Measurements from ENCODE around the gene KRT20. TPM values are rescaled to one million over a fixed set of nuclear protein-coding genes. Genes with fewer than 3 reads are reported as not detected.

KRT20 gene
- total and polyA plus RNA-seq, 2 of the 4 experiments (the other 2 are of a cell fraction), result not detected

DNA sequence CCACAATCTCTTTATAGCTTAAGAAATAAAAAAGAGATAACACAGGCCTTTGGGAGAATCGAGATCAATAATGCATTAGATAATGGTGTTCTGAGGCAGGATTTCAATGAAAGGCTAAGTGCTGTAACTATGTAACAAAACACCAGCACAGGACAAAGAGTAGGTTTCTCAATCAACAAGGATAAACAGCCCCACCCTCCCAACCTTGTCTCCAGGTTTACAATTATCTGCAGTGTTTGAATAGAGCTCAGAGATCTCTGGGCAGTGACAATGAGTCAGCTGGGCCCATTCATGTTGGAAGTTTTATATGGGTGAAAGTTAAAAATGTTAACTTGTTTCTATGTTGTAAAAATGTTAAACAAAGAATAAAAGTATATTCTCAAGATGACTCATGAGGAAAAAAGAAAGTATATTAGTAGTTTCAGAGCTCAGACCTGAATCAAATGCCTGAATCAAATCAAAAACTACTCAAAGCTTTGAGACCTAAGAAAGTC is 17.0 kb upstream of the KRT20 start:
- Histone ChIP-seq H3K27ac (ENCODE audit: insufficient read depth, low read length) (peak overlapping the region; percentile 45), H3K9me3 (ENCODE audit: control insufficient read depth, insufficient read depth, low read length) (no peaks in the 10 kb centered on the region), H3K4ac (ENCODE audit: low read depth, low read length) (peak overlapping the region; percentile 91; the same call in 1 of the 2 replicates), H4K91ac (ENCODE audit: insufficient read depth, low read depth, low read length) (peak overlapping the region; percentile 71; the same call in 1 of the 2 replicates), H2BK20ac (ENCODE audit: low read depth, low read length) (peak overlapping the region; percentile 65; the same call in 1 of the 2 replicates), H3K23ac (ENCODE audit: low read depth, low read length) (no peak overlapping the region), H2BK15ac (ENCODE audit: low read depth, low read length) (peak overlapping the region; percentile 89; the same call in 2 of the 3 replicates), H4K8ac (ENCODE audit: low read depth in 2 of 2, low read length in 2 of 2) (peak overlapping the region; percentile 30 to 90), H2AFZ (replicated peaks; ENCODE audit: low read length, poor library complexity) (no peak overlapping the region), H2BK5ac (ENCODE audit: low read depth, low read length, poor library complexity, severe bottlenecking) (peak overlapping the region; percentile 93), H4K5ac (ENCODE audit: low read depth, low read length) (peak overlapping the region; percentile 73), H3K4me2 (ENCODE audit: low read depth, low read length) (peak overlapping the region; percentile 73), H4K20me1 (ENCODE audit: insufficient read depth, low read length) (no peaks in the 10 kb centered on the region), H2AK9ac (replicated peaks; ENCODE audit: low read depth, low read length, poor library complexity) (no peak overlapping the region), H3K56ac (ENCODE audit: extremely low read depth, insufficient read depth, low read length) (no peak overlapping the region), H3K79me1 (ENCODE audit: low read depth in 1 of 2, low read length in 2 of 2) (no peaks in the 10 kb centered on the region), H3K9ac (ENCODE audit: low read depth, low read length) (no peak overlapping the region), H3K4me1 (ENCODE audit: control insufficient read depth, insufficient read depth, low read length) (peaks cover 15% of the 10 kb centered on the region), H2AK5ac (ENCODE audit: low read depth, low read length) (no peak overlapping the region), H2BK120ac (ENCODE audit: low read depth, low read length) (peak overlapping the region; percentile 89), H3K4me3 (ENCODE audit: insufficient read depth, low read depth, low read length) (no peak overlapping the region), H3K27me3 (ENCODE audit: control insufficient read depth, insufficient read depth, low read length) (no peaks in the 10 kb centered on the region), H3K14ac (replicated peaks; ENCODE audit: low read depth, low read length) (no peak overlapping the region), H3K18ac (ENCODE audit: low read depth, low read length) (peak overlapping the region; percentile 84; the same call in 1 of the 2 replicates), H3K36me3 (ENCODE audit: control insufficient read depth, insufficient read depth, low read length) (no peaks in the 10 kb centered on the region), H3K9me1 (ENCODE audit: insufficient read depth, low read length) (peaks cover 16% of the 10 kb centered on the region; the same call in 1 of the 2 replicates)
- CTCF ChIA-PET, result interaction anchor here (1.4 to 1.6 kb wide), 2 partner anchors 17 to 45 kb away, joined by 3 to 6 read pairs; partner anchors contain the start of gene KRT20
- ATAC-seq (ENCODE audit: low read depth) (peak; percentile 65), DNase-seq (peak; percentile 71)
- WGBS, 2 experiments (ENCODE audit: extremely low coverage in 2 of 2, insufficient read length in 1 of 2), result no CpG with 5 or more reads among the region's 1 CpG
- no TSS peak for BruUV-seq (replicated peaks)
- intact Hi-C loops (cut with micrococcal nuclease) (no loop called here), in situ Hi-C loops (cut with MboI; ENCODE audit: low sequenced_read_pairs) (loop anchor here (5.0 to 10.0 kb wide), 2 partner anchors 45 to 97 kb away; no protein-coding TSS in a partner anchor), dilution Hi-C loops (cut with HindIII; ENCODE audit: low sequenced_read_pairs, unreplicated experiment) (no loop called here)
- TF ChIP-seq, protein P1, sequence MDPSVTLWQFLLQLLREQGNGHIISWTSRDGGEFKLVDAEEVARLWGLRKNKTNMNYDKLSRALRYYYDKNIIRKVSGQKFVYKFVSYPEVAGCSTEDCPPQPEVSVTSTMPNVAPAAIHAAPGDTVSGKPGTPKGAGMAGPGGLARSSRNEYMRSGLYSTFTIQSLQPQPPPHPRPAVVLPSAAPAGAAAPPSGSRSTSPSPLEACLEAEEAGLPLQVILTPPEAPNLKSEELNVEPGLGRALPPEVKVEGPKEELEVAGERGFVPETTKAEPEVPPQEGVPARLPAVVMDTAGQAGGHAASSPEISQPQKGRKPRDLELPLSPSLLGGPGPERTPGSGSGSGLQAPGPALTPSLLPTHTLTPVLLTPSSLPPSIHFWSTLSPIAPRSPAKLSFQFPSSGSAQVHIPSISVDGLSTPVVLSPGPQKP (IDR thresholded peaks at IDR 0.05; ENCODE audit: borderline replicate concordance, low read depth, low read length), result no peak
- TF ChIP-seq CEBPB (IDR thresholded peaks at IDR 0.05; ENCODE audit: low read depth, low read length), result peak; percentile 48
- no peak for TF ChIP-seq SMC3 (IDR thresholded peaks at IDR 0.05; ENCODE audit: low read depth, low read length)
- TF ChIP-seq, protein P2, sequence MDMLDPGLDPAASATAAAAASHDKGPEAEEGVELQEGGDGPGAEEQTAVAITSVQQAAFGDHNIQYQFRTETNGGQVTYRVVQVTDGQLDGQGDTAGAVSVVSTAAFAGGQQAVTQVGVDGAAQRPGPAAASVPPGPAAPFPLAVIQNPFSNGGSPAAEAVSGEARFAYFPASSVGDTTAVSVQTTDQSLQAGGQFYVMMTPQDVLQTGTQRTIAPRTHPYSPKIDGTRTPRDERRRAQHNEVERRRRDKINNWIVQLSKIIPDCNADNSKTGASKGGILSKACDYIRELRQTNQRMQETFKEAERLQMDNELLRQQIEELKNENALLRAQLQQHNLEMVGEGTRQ (IDR thresholded peaks at IDR 0.05; ENCODE audit: low read depth, low read length), result no peak
- TF ChIP-seq FOS (IDR thresholded peaks at IDR 0.05; ENCODE audit: low read depth, low read length), result peak; percentile 41; the same call in 1 of the 2 replicates
- no peak for TF ChIP-seq BHLHE40 (IDR thresholded peaks at IDR 0.05; ENCODE audit: low read depth, low read length)
- POLR2A ChIA-PET (ENCODE audit: unreplicated experiment), result interaction anchor here (0.6 kb wide), 1 partner anchor 56 kb away, joined by 3 read pairs; no protein-coding TSS in a partner anchor
